ENCODE results near the gene OS9. TPM values are rescaled to one million over a fixed set of nuclear protein-coding genes. Genes with fewer than 3 reads are reported as not detected.
A peak's percentile ranks its signal among the peaks of the same experiment; 100 is the strongest.

The OS9 gene
- total and polyA plus RNA-seq, 9 of the 15 experiments (the other 6 are each of a cell fraction or from before 2014, with no cell fraction given): 4.6 to 105 (median 89.5) TPM

DNA sequence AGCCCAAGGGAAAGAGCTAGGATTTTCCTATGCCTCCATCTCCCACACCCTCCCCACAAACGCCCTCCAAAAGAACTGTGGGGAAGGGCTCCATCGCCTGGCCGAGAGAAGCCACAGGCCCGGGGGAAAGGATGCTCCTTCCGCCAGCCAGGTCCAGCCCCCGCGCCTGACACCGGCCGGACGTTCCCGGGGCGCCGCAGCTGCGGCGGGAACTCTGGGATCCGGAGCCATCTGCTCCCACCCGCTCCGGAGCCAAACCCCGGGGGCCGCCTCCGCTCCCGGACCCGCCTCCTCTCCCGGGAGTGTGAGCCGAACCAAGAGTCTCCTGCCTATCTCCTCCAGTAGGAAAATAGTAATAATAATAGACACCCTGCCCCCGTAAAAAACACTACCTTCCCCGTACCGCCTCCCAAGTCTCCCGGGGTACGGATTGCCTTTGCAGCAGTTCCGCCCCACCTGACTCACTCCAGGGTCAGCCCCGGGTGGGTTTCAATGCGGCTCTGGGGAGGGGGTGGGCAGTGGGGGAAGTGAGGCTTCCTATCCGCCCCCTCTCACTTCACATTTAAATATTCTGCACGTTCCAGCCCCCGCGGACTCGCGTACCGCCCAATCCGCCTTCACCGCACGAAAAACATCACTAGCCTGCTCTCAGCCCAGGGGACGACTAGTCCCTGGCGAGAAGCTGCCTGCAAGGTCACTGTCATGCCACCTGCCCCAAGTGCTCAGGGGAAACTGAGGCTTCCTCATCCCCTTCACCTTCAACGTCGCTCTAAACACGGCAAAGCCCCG lies 42.2 kb downstream of the OS9 start (continued):
- TF ChIP-seq, protein P1, sequence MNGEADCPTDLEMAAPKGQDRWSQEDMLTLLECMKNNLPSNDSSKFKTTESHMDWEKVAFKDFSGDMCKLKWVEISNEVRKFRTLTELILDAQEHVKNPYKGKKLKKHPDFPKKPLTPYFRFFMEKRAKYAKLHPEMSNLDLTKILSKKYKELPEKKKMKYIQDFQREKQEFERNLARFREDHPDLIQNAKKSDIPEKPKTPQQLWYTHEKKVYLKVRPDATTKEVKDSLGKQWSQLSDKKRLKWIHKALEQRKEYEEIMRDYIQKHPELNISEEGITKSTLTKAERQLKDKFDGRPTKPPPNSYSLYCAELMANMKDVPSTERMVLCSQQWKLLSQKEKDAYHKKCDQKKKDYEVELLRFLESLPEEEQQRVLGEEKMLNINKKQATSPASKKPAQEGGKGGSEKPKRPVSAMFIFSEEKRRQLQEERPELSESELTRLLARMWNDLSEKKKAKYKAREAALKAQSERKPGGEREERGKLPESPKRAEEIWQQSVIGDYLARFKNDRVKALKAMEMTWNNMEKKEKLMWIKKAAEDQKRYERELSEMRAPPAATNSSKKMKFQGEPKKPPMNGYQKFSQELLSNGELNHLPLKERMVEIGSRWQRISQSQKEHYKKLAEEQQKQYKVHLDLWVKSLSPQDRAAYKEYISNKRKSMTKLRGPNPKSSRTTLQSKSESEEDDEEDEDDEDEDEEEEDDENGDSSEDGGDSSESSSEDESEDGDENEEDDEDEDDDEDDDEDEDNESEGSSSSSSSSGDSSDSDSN (IDR thresholded peaks at IDR 0.05; ENCODE audit: borderline replicate concordance in 1 of 2, low read depth in 2 of 2, low read length in 2 of 2): peak; percentile 59 to 86; a peak in 1 of 4 replicates
- TF ChIP-seq FOSL1 (tag; conservative IDR thresholded peaks at IDR 0.05): peak; percentile 24; the same call in 1 of the 2 replicates
- TF ChIP-seq, protein P2, sequence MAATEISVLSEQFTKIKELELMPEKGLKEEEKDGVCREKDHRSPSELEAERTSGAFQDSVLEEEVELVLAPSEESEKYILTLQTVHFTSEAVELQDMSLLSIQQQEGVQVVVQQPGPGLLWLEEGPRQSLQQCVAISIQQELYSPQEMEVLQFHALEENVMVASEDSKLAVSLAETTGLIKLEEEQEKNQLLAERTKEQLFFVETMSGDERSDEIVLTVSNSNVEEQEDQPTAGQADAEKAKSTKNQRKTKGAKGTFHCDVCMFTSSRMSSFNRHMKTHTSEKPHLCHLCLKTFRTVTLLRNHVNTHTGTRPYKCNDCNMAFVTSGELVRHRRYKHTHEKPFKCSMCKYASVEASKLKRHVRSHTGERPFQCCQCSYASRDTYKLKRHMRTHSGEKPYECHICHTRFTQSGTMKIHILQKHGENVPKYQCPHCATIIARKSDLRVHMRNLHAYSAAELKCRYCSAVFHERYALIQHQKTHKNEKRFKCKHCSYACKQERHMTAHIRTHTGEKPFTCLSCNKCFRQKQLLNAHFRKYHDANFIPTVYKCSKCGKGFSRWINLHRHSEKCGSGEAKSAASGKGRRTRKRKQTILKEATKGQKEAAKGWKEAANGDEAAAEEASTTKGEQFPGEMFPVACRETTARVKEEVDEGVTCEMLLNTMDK (IDR thresholded peaks at IDR 0.05; ENCODE audit: borderline replicate concordance, insufficient read depth, low read depth, low read length, poor library complexity, severe bottlenecking): peak; percentile 23
- TF ChIP-seq HCFC1 (IDR thresholded peaks at IDR 0.05; ENCODE audit: low read depth, low read length): no peak
- no peak for TF ChIP-seq PHTF2 (CRISPR knock-in tag; IDR thresholded peaks at IDR 0.05)
- TF ChIP-seq, protein P3, sequence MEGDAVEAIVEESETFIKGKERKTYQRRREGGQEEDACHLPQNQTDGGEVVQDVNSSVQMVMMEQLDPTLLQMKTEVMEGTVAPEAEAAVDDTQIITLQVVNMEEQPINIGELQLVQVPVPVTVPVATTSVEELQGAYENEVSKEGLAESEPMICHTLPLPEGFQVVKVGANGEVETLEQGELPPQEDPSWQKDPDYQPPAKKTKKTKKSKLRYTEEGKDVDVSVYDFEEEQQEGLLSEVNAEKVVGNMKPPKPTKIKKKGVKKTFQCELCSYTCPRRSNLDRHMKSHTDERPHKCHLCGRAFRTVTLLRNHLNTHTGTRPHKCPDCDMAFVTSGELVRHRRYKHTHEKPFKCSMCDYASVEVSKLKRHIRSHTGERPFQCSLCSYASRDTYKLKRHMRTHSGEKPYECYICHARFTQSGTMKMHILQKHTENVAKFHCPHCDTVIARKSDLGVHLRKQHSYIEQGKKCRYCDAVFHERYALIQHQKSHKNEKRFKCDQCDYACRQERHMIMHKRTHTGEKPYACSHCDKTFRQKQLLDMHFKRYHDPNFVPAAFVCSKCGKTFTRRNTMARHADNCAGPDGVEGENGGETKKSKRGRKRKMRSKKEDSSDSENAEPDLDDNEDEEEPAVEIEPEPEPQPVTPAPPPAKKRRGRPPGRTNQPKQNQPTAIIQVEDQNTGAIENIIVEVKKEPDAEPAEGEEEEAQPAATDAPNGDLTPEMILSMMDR (IDR thresholded peaks at IDR 0.05 in 2 of 3, conservative IDR thresholded peaks at IDR 0.05 in 1 of 3; ENCODE audit: insufficient read depth in 2 of 3, low read depth in 1 of 3, low read length in 3 of 3): peak; percentile 71 to 79 (median 79)
- TF ChIP-seq, protein P4, sequence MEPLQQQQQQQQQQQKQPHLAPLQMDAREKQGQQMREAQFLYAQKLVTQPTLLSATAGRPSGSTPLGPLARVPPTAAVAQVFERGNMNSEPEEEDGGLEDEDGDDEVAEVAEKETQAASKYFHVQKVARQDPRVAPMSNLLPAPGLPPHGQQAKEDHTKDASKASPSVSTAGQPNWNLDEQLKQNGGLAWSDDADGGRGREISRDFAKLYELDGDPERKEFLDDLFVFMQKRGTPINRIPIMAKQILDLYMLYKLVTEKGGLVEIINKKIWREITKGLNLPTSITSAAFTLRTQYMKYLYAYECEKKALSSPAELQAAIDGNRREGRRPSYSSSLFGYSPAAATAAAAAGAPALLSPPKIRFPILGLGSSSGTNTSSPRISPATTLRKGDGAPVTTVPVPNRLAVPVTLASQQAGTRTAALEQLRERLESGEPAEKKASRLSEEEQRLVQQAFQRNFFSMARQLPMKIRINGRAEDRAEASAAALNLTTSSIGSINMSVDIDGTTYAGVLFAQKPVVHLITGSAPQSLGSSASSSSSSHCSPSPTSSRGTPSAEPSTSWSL (CRISPR knock-in tag; IDR thresholded peaks at IDR 0.05; ENCODE audit: borderline replicate concordance): no peak
- TF ChIP-seq, protein P5, sequence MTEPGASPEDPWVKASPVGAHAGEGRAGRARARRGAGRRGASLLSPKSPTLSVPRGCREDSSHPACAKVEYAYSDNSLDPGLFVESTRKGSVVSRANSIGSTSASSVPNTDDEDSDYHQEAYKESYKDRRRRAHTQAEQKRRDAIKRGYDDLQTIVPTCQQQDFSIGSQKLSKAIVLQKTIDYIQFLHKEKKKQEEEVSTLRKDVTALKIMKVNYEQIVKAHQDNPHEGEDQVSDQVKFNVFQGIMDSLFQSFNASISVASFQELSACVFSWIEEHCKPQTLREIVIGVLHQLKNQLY (CRISPR knock-in tag; conservative IDR thresholded peaks at IDR 0.05): no peak
- TF ChIP-seq NFE2 (IDR thresholded peaks at IDR 0.05; ENCODE audit: low read depth): no peak
- TF ChIP-seq, protein P6, sequence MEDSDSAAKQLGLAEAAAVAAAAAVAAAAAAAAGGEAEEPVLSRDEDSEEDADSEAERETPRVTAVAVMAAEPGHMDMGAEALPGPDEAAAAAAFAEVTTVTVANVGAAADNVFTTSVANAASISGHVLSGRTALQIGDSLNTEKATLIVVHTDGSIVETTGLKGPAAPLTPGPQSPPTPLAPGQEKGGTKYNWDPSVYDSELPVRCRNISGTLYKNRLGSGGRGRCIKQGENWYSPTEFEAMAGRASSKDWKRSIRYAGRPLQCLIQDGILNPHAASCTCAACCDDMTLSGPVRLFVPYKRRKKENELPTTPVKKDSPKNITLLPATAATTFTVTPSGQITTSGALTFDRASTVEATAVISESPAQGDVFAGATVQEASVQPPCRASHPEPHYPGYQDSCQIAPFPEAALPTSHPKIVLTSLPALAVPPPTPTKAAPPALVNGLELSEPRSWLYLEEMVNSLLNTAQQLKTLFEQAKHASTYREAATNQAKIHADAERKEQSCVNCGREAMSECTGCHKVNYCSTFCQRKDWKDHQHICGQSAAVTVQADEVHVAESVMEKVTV (CRISPR knock-in tag; IDR thresholded peaks at IDR 0.05): peak; percentile 42; the same call in 1 of the 2 replicates
- TF ChIP-seq POLR2G (IDR thresholded peaks at IDR 0.05; ENCODE audit: low read depth, low read length): peak; percentile 84
- peak; percentile 84; the same call in 1 of the 2 replicates for TF ChIP-seq ZBTB7A (IDR thresholded peaks at IDR 0.05; ENCODE audit: borderline replicate concordance, control insufficient read depth, low read depth, low read length)
